SJSA1 (cell line): ENCODE results near the gene NMUR1. TPM values are rescaled to one million over a fixed set of nuclear protein-coding genes. Genes with fewer than 3 reads are reported as not detected.
"Not testable (repeated sequence)": the region's sequence is repeated elsewhere in the genome, so short reads cannot be mapped to it uniquely, and the experiment has no call there.

Source experiments
- DNase-seq, 2 experiments: peaks; one replicate each; pipeline ENCODE4 v3.0.0-alpha.2; 2015 to 2020; ENCODE audit warnings: low spot score in 2 of 2, low read depth in 1 of 2
- H3K27ac ChIP-seq: fragments of 250-450 bp; sonication (Bioruptor Pico); 2 replicates; pipeline ENCODE4 v1.5.1; 2020; ENCODE audit warnings: mild to moderate bottlenecking, moderate library complexity
- H3K27me3 ChIP-seq: fragments of 250-450 bp; sonication (Bioruptor Pico); replicated peaks from 2 replicates; pipeline ENCODE4 v1.5.1; 2020; ENCODE audit warnings: mild to moderate bottlenecking, moderate library complexity
- H3K36me3 ChIP-seq: fragments of 250-450 bp; sonication (Bioruptor Pico); 2 replicates; pipeline ENCODE4 v1.5.1; 2020; ENCODE audit warnings: mild to moderate bottlenecking
- H3K4me1 ChIP-seq: fragments of 250-450 bp; sonication (Bioruptor Pico); replicated peaks from 2 replicates; pipeline ENCODE4 v1.6.1; 2021; ENCODE audit warnings: mild to moderate bottlenecking
- H3K4me3 ChIP-seq: fragments of 250-450 bp; sonication (Bioruptor Pico); 2 replicates; pipeline ENCODE4 v1.5.1; 2020; ENCODE audit warnings: mild to moderate bottlenecking
- H3K9me3 ChIP-seq: fragments of 250-450 bp; sonication (Bioruptor Pico); replicated peaks from 2 replicates; pipeline ENCODE4 v1.5.1; 2020; ENCODE audit warnings: mild to moderate bottlenecking
- total RNA-seq: library from RNA; depleted of rRNA; stranded (reverse); fragments of >200 nt; shearing (Covaris generic); gene quantifications from 2 replicates; pipeline ENCODE4 v1.2.3, GENCODE V29; 2014

Gene NMUR1
- total RNA-seq, 1 experiment from 2014 or later = 0.21 TPM

GRCh38 chr2:231565887-231566594, 35.8 kb upstream of the NMUR1 start:
- Histone ChIP-seq H3K36me3 (no peaks in the 10 kb centered on the region), H3K9me3 (no peaks in the 10 kb centered on the region), H3K4me1 (no peaks in the 10 kb centered on the region), H3K27me3 (no peaks in the 10 kb centered on the region), H3K27ac (no peak overlapping the region), H3K4me3 (no peak overlapping the region)
- no peak for DNase-seq

- no peaks in the 10 kb centered on the region for H3K4me1 ChIP-seq
- H3K36me3 ChIP-seq = no peaks in the 10 kb centered on the region
- no peaks in the 10 kb centered on the region for H3K27me3 ChIP-seq
- H3K4me3 ChIP-seq = no peak overlapping the region
- peak; percentile 19 to 59 for DNase-seq
- H3K27ac ChIP-seq = no peak overlapping the region
- no peaks in the 10 kb centered on the region for H3K9me3 ChIP-seq
Observed at GRCh38 chr2:231563378-231563961, 33.2 kb upstream of the NMUR1 start.

GRCh38 chr2:231557571-231558217, 27.4 kb upstream of the NMUR1 start:
- Histone ChIP-seq H3K27me3 (no peaks in the 10 kb centered on the region), H3K36me3 (no peaks in the 10 kb centered on the region), H3K9me3 (no peaks in the 10 kb centered on the region; the same call in 1 of the 2 replicates), H3K4me3 (no peak overlapping the region), H3K4me1 (peaks cover 33% of the 10 kb centered on the region), H3K27ac (no peak overlapping the region)
- DNase-seq = peak; percentile 67 to 76

- Histone ChIP-seq H3K27me3 (no peaks in the 10 kb centered on the region), H3K4me3 (no peak overlapping the region), H3K4me1 (peaks cover 33% of the 10 kb centered on the region), H3K9me3 (no peaks in the 10 kb centered on the region; the same call in 1 of the 2 replicates), H3K36me3 (no peaks in the 10 kb centered on the region), H3K27ac (no peak overlapping the region)
- DNase-seq = no peak
Observed at GRCh38 chr2:231556981-231557380, 26.7 kb upstream of the NMUR1 start.

GRCh38 chr2:231556496-231556895, 26.3 kb upstream of the NMUR1 start:
- H3K4me1 ChIP-seq = peaks cover 33% of the 10 kb centered on the region
- not testable (repeated sequence) for H3K36me3 ChIP-seq, H3K27ac ChIP-seq, H3K27me3 ChIP-seq, H3K9me3 ChIP-seq, DNase-seq, H3K4me3 ChIP-seq

- Histone ChIP-seq H3K36me3 (no peaks in the 10 kb centered on the region), H3K4me1 (peaks cover 38% of the 10 kb centered on the region), H3K27me3 (no peaks in the 10 kb centered on the region), H3K4me3 (peak overlapping the region; percentile 28), H3K9me3 (no peaks in the 10 kb centered on the region; the same call in 1 of the 2 replicates), H3K27ac (peak overlapping the region; percentile 78)
- DNase-seq = peak; percentile 94 to 96
Observed at GRCh38 chr2:231554748-231555545, 24.7 kb upstream of the NMUR1 start.

- DNase-seq = no peak
- H3K4me1 ChIP-seq = peaks cover 41% of the 10 kb centered on the region
- no peaks in the 10 kb centered on the region; the same call in 1 of the 2 replicates for H3K9me3 ChIP-seq
- no peaks in the 10 kb centered on the region for H3K27me3 ChIP-seq
- peak overlapping the region; percentile 78 for H3K27ac ChIP-seq
- peak overlapping the region; percentile 28 for H3K4me3 ChIP-seq
- no peaks in the 10 kb centered on the region for H3K36me3 ChIP-seq
Observed at GRCh38 chr2:231554327-231554726, 24.1 kb upstream of the NMUR1 start.

- no peaks in the 10 kb centered on the region for H3K36me3 ChIP-seq
- no peak for DNase-seq
- no peaks in the 10 kb centered on the region; the same call in 1 of the 2 replicates for H3K9me3 ChIP-seq
- H3K27me3 ChIP-seq = no peaks in the 10 kb centered on the region
- H3K4me3 ChIP-seq = no peak overlapping the region
- no peak overlapping the region for H3K27ac ChIP-seq
- H3K4me1 ChIP-seq = peaks cover 40% of the 10 kb centered on the region
Observed at GRCh38 chr2:231552752-231553151, 22.5 kb upstream of the NMUR1 start.

- no peak for DNase-seq
- Histone ChIP-seq H3K27me3 (no peaks in the 10 kb centered on the region), H3K4me1 (peaks cover 39% of the 10 kb centered on the region), H3K27ac (no peak overlapping the region), H3K36me3 (no peaks in the 10 kb centered on the region), H3K9me3 (no peaks in the 10 kb centered on the region; the same call in 1 of the 2 replicates), H3K4me3 (no peak overlapping the region)
Observed at GRCh38 chr2:231549446-231550239, 19.4 kb upstream of the NMUR1 start.

GRCh38 chr2:231548752-231549151, 18.5 kb upstream of the NMUR1 start:
- Histone ChIP-seq H3K4me1 (peaks cover 30% of the 10 kb centered on the region), H3K4me3 (no peak overlapping the region), H3K27ac (no peak overlapping the region), H3K36me3 (no peaks in the 10 kb centered on the region), H3K9me3 (no peaks in the 10 kb centered on the region; the same call in 1 of the 2 replicates), H3K27me3 (no peaks in the 10 kb centered on the region)
- no peak for DNase-seq

- H3K4me1 ChIP-seq = peaks cover 26% of the 10 kb centered on the region
- H3K9me3 ChIP-seq = no peaks in the 10 kb centered on the region; the same call in 1 of the 2 replicates
- no peaks in the 10 kb centered on the region for H3K27me3 ChIP-seq
- no peak overlapping the region for H3K27ac ChIP-seq
- H3K36me3 ChIP-seq = no peaks in the 10 kb centered on the region
- DNase-seq = no peak
- H3K4me3 ChIP-seq = no peak overlapping the region
Observed at GRCh38 chr2:231547315-231548110, 17.3 kb upstream of the NMUR1 start.

- no peak overlapping the region for H3K4me3 ChIP-seq
- no peaks in the 10 kb centered on the region for H3K9me3 ChIP-seq
- H3K36me3 ChIP-seq = no peaks in the 10 kb centered on the region
- no peaks in the 10 kb centered on the region for H3K27me3 ChIP-seq
- H3K27ac ChIP-seq = peak overlapping the region; percentile 67
- DNase-seq = no peak
- H3K4me1 ChIP-seq = peaks cover 26% of the 10 kb centered on the region
Observed at GRCh38 chr2:231546014-231546715, 15.9 kb upstream of the NMUR1 start.
